ENCODE data around the gene DENND1A.
A peak's percentile ranks its signal among the peaks of the same experiment; 100 is the strongest.
"Not testable (repeated sequence)": the region's sequence is repeated elsewhere in the genome, so short reads cannot be mapped to it uniquely, and the experiment has no call there.

Gene DENND1A

GRCh38 chr9:123763910-123764588, 165.9 kb downstream of the DENND1A start:
- peak; percentile 58 for DNase-seq (ENCODE audit: low read depth)

- DNase-seq (ENCODE audit: low read depth): no peak
Measured at GRCh38 chr9:123761905-123762605, 167.9 kb downstream of the DENND1A start.

GRCh38 chr9:123757960-123758359, 172.0 kb downstream of the DENND1A start:
- no peak for DNase-seq (ENCODE audit: low read depth)

- DNase-seq (ENCODE audit: low read depth): no peak
Measured at GRCh38 chr9:123757547-123757946, 172.4 kb downstream of the DENND1A start.

GRCh38 chr9:123756484-123757106, 173.3 kb downstream of the DENND1A start:
- no peak for DNase-seq (ENCODE audit: low read depth)

GRCh38 chr9:123753669-123754258, 176.2 kb downstream of the DENND1A start:
- DNase-seq (ENCODE audit: low read depth): no peak

- DNase-seq (ENCODE audit: low read depth): no peak
Measured at GRCh38 chr9:123753016-123753415, 176.9 kb downstream of the DENND1A start.

GRCh38 chr9:123749580-123750202, 180.2 kb downstream of the DENND1A start:
- no peak for DNase-seq (ENCODE audit: low read depth)

- no peak for DNase-seq (ENCODE audit: low read depth)
Measured at GRCh38 chr9:123746765-123747164, 183.2 kb downstream of the DENND1A start.

GRCh38 chr9:123745933-123746332, 184.0 kb downstream of the DENND1A start:
- DNase-seq (ENCODE audit: low read depth): no peak

GRCh38 chr9:123745451-123745850, 184.5 kb downstream of the DENND1A start:
- DNase-seq (ENCODE audit: low read depth): no peak

GRCh38 chr9:123743737-123744136, 186.2 kb downstream of the DENND1A start:
- no peak for DNase-seq (ENCODE audit: low read depth)

- DNase-seq (ENCODE audit: low read depth): no peak
Measured at GRCh38 chr9:123742009-123742767, 187.7 kb downstream of the DENND1A start.

- DNase-seq (ENCODE audit: low read depth): no peak
Measured at GRCh38 chr9:123741214-123741613, 188.7 kb downstream of the DENND1A start.

- no peak for DNase-seq (ENCODE audit: low read depth)
Measured at GRCh38 chr9:123739902-123740301, 190.0 kb downstream of the DENND1A start.

GRCh38 chr9:123739387-123739786, 190.5 kb downstream of the DENND1A start:
- no peak for DNase-seq (ENCODE audit: low read depth)

- DNase-seq (ENCODE audit: low read depth): no peak
Measured at GRCh38 chr9:123738648-123739047, 191.3 kb downstream of the DENND1A start.

- no peak for DNase-seq (ENCODE audit: low read depth)
Measured at GRCh38 chr9:123735376-123735775, 194.6 kb downstream of the DENND1A start.

GRCh38 chr9:123728571-123728970, 201.4 kb downstream of the DENND1A start:
- not testable (repeated sequence) for DNase-seq (ENCODE audit: low read depth)

GRCh38 chr9:123727332-123727731, 202.6 kb downstream of the DENND1A start:
- DNase-seq (ENCODE audit: low read depth): no peak

GRCh38 chr9:123725389-123725788, 204.5 kb downstream of the DENND1A start:
- DNase-seq (ENCODE audit: low read depth): no peak

All from HS-5 (cell line).